IMR-90 (cell line): ENCODE results near the gene RIMS3. TPM values are rescaled to one million over a fixed set of nuclear protein-coding genes. Genes with fewer than 3 reads are reported as not detected.

Experiments used
- ATAC-seq: fragments of 200-7000 bp; cut with Tn5 transposase; 2 replicates; pipeline ENCODE4 v1.9.1; 2020; ENCODE audit warnings: low read depth, mild to moderate bottlenecking, moderate library complexity
- BruUV-seq: library from RNA; stranded (reverse); fragments of 400-500 nt; replicated peaks from 2 replicates; lab custom pipeline; 2021; lab: Mats Ljungman, UMichigan
- CTCF ChIA-PET: fragments of 300-600 bp; formaldehyde crosslinking; extraction: SDS; loops from one replicate; lab custom pipeline; 2021; ENCODE audit warnings: antibody characterized with exemption; lab: Yijun Ruan, JAX
- POLR2A ChIA-PET: fragments of 300-600 bp; sonication (Branson Sonifier 250); formaldehyde crosslinking; loops from one replicate; lab custom pipeline; 2022; ENCODE audit warnings: antibody characterized with exemption; ENCODE audit not compliant: unreplicated experiment; lab: Charles Lee
- DNase-seq: peaks from one replicate; pipeline ENCODE4 v3.0.0; 2013
- H2AFZ ChIP-seq: replicated peaks from 2 replicates; pipeline ENCODE3; 2013; ENCODE audit warnings: low read length, mild to moderate bottlenecking; ENCODE audit not compliant: poor library complexity
- H2AK5ac ChIP-seq: 2 replicates; pipeline ENCODE4 v1.6.1; 2013; ENCODE audit warnings: low read depth, low read length, inconsistent platforms
- H2AK9ac ChIP-seq: replicated peaks from 2 replicates; pipeline ENCODE3; 2013; ENCODE audit warnings: mild to moderate bottlenecking, low read depth, low read length, moderate library complexity; ENCODE audit not compliant: poor library complexity
- H2BK120ac ChIP-seq: 2 replicates; pipeline ENCODE4 v1.6.1; 2013; ENCODE audit warnings: low read depth, low read length, inconsistent platforms
- H2BK15ac ChIP-seq: 3 replicates; pipeline ENCODE4 v1.6.1; 2013; ENCODE audit warnings: low read depth, low read length, inconsistent platforms
- H2BK20ac ChIP-seq: 2 replicates; pipeline ENCODE4 v1.6.1; 2013; ENCODE audit warnings: low read depth, mild to moderate bottlenecking, inconsistent platforms, low read length, moderate library complexity
- H2BK5ac ChIP-seq: 2 replicates; pipeline ENCODE4 v1.6.1; 2013; ENCODE audit warnings: mild to moderate bottlenecking, low read depth, low read length, inconsistent platforms; ENCODE audit not compliant: poor library complexity, severe bottlenecking
- H3K14ac ChIP-seq: replicated peaks from 2 replicates; pipeline ENCODE4 v1.6.1; 2013; ENCODE audit warnings: low read depth, low read length, inconsistent platforms
- H3K18ac ChIP-seq: 2 replicates; pipeline ENCODE4 v1.6.1; 2013; ENCODE audit warnings: low read depth, low read length, control low read depth
- H3K23ac ChIP-seq: 2 replicates; pipeline ENCODE4 v1.6.1; 2013; ENCODE audit warnings: low read depth, low read length, inconsistent platforms
- H3K27ac ChIP-seq: 2 replicates; pipeline ENCODE4 v1.5.1; 2013; ENCODE audit warnings: mild to moderate bottlenecking, control low read depth, low read length; ENCODE audit not compliant: insufficient read depth
- H3K27me3 ChIP-seq: 2 replicates; pipeline ENCODE4 v1.6.1; 2013; ENCODE audit warnings: low read length; ENCODE audit not compliant: control insufficient read depth, insufficient read depth
- H3K36me3 ChIP-seq: 2 replicates; pipeline ENCODE4 v1.6.1; 2013; ENCODE audit warnings: low read length, mixed read lengths; ENCODE audit not compliant: control insufficient read depth, insufficient read depth
- H3K4ac ChIP-seq: 2 replicates; pipeline ENCODE4 v1.6.1; 2013; ENCODE audit warnings: low read depth, low read length, inconsistent platforms
- H3K4me1 ChIP-seq: 2 replicates; pipeline ENCODE4 v1.6.1; 2013; ENCODE audit warnings: low read length, mixed read lengths; ENCODE audit not compliant: control insufficient read depth, insufficient read depth
- H3K4me2 ChIP-seq: 2 replicates; pipeline ENCODE4 v1.6.1; 2013; ENCODE audit warnings: low read depth, mild to moderate bottlenecking, control low read depth, low read length, moderate library complexity
- H3K4me3 ChIP-seq: 2 replicates; pipeline ENCODE4 v1.5.1; 2013; ENCODE audit warnings: low read depth, mild to moderate bottlenecking, control low read depth, low read length, moderate library complexity; ENCODE audit not compliant: insufficient read depth
- H3K56ac ChIP-seq: 2 replicates; pipeline ENCODE4 v1.6.1; 2013; ENCODE audit warnings: low read length, inconsistent platforms; ENCODE audit not compliant: insufficient read depth; ENCODE audit errors: extremely low read depth
- H3K79me1 ChIP-seq, 2 experiments: 2 replicates each; pipeline ENCODE4 v1.6.1; 2013; ENCODE audit warnings: low read length in 2 of 2, inconsistent platforms in 1 of 2, low read depth in 1 of 2
- H3K9ac ChIP-seq: 2 replicates; pipeline ENCODE4 v1.6.1; 2013; ENCODE audit warnings: low read depth, low read length, control low read depth
- H3K9me1 ChIP-seq: 2 replicates; pipeline ENCODE4 v1.6.1; 2013; ENCODE audit warnings: low read length, inconsistent platforms; ENCODE audit not compliant: insufficient read depth
- H3K9me3 ChIP-seq: 2 replicates; pipeline ENCODE4 v1.6.1; 2013; ENCODE audit warnings: low read length; ENCODE audit not compliant: control insufficient read depth, insufficient read depth
- H4K20me1 ChIP-seq: 2 replicates; pipeline ENCODE4 v1.6.1; 2013; ENCODE audit warnings: low read length, inconsistent platforms; ENCODE audit not compliant: insufficient read depth
- H4K5ac ChIP-seq: 2 replicates; pipeline ENCODE4 v1.6.1; 2013; ENCODE audit warnings: mild to moderate bottlenecking, low read depth, low read length, control low read depth
- H4K8ac ChIP-seq, 2 experiments: 2 replicates each; pipeline ENCODE4 v1.6.1; 2013; ENCODE audit warnings: low read depth in 2 of 2, low read length in 2 of 2, control low read depth in 1 of 2, inconsistent platforms in 1 of 2
- H4K91ac ChIP-seq: 2 replicates; pipeline ENCODE4 v1.6.1; 2013; ENCODE audit warnings: low read depth, low read length, inconsistent platforms; ENCODE audit not compliant: insufficient read depth
- BHLHE40 ChIP-seq: fragments of 150-350 bp; IDR thresholded peaks from 2 replicates; pipeline ENCODE4 v1.6.1; 2016; ENCODE audit warnings: mild to moderate bottlenecking, low read depth, low read length
- CEBPB ChIP-seq: IDR thresholded peaks from 2 replicates; pipeline ENCODE4 v1.6.1; 2012; ENCODE audit warnings: low read depth, low read length, improper control_type of control experiment
- CHD1 ChIP-seq: IDR thresholded peaks from 2 replicates; pipeline ENCODE4 v1.6.1; 2012; ENCODE audit warnings: low read depth, low read length, improper control_type of control experiment
- FOS ChIP-seq: fragments of 150-350 bp; IDR thresholded peaks from 2 replicates; pipeline ENCODE4 v1.6.1; 2016; ENCODE audit warnings: low read depth, low read length
- MAFK ChIP-seq: IDR thresholded peaks from 2 replicates; pipeline ENCODE4 v1.6.1; 2012; ENCODE audit warnings: low read depth, low read length, improper control_type of control experiment
- RAD21 ChIP-seq: IDR thresholded peaks from 2 replicates; pipeline ENCODE4 v1.6.1; 2012; ENCODE audit warnings: low read length, improper control_type of control experiment
- RCOR1 ChIP-seq: IDR thresholded peaks from 2 replicates; pipeline ENCODE4 v1.6.1; 2012; ENCODE audit warnings: mild to moderate bottlenecking, low read length, improper control_type of control experiment; ENCODE audit not compliant: insufficient replicate concordance
- RFX5 ChIP-seq: IDR thresholded peaks from 2 replicates; pipeline ENCODE4 v1.8.0; 2012; ENCODE audit warnings: low read depth, mild to moderate bottlenecking, low read length, moderate library complexity
- SMC3 ChIP-seq: fragments of 150-350 bp; IDR thresholded peaks from 2 replicates; pipeline ENCODE4 v1.6.1; 2016; ENCODE audit warnings: low read depth, mild to moderate bottlenecking, antibody characterized with exemption, low read length, moderate library complexity
- WGBS, 2 experiments: methylation state at CpG; one replicate each; pipeline versions ENCODE4 v1.1.5 to v1.1.7; 2013; ENCODE audit warnings: missing lambda C conversion rate in 2 of 2; ENCODE audit not compliant: insufficient read length in 1 of 2; ENCODE audit errors: extremely low coverage in 2 of 2; 5-methylcytosine and 5-hydroxymethylcytosine counted together
- dilution Hi-C: fragments of 300-500 bp; cut with HindIII; formaldehyde crosslinking; loops from one replicate; pipeline ENCODE4 v1.14.3; 2018; ENCODE audit warnings: low sequenced_read_pairs; ENCODE audit not compliant: unreplicated experiment
- in situ Hi-C: fragments of 300-500 bp; cut with MboI; formaldehyde crosslinking; loops from 3 replicates; pipeline ENCODE4 v1.14.3; 2019; ENCODE audit warnings: low sequenced_read_pairs, inconsistent platforms, mixed read lengths
- intact Hi-C: fragments of 100-400 bp; cut with micrococcal nuclease; formaldehyde crosslinking; loops from 2 replicates; pipeline ENCODE4 v1.10.0; 2022
- polyA plus RNA-seq, 3 experiments: library from polyadenylated mRNA; depleted of rRNA; stranded (reverse); fragments of >200 nt; gene quantifications; 2 replicates each; pipeline ENCODE4 v1.2.3, GENCODE V29; 2012; ENCODE audit warnings: low replicate concordance in 1 of 3
- total RNA-seq: library from RNA; depleted of rRNA; stranded (reverse); fragments of >200 nt; gene quantifications from 2 replicates; pipeline ENCODE4 v1.2.3, GENCODE V29; 2012
- TF ChIP-seq, protein P1 (sequence below): conservative IDR thresholded peaks from 2 replicates; pipeline ENCODE4 v1.5.1; 2012; ENCODE audit warnings: mild to moderate bottlenecking, low read depth, low read length, improper control_type of control experiment
- TF ChIP-seq, protein P2 (sequence below): fragments of 150-350 bp; IDR thresholded peaks from 2 replicates; pipeline ENCODE4 v1.6.1; 2016; ENCODE audit warnings: low read depth, mild to moderate bottlenecking, low read length, moderate library complexity, borderline replicate concordance

RIMS3 gene
- total and polyA plus RNA-seq, 2 of the 4 experiments (the other 2 are of a cell fraction): 0.10 to 0.36 TPM

DNA sequence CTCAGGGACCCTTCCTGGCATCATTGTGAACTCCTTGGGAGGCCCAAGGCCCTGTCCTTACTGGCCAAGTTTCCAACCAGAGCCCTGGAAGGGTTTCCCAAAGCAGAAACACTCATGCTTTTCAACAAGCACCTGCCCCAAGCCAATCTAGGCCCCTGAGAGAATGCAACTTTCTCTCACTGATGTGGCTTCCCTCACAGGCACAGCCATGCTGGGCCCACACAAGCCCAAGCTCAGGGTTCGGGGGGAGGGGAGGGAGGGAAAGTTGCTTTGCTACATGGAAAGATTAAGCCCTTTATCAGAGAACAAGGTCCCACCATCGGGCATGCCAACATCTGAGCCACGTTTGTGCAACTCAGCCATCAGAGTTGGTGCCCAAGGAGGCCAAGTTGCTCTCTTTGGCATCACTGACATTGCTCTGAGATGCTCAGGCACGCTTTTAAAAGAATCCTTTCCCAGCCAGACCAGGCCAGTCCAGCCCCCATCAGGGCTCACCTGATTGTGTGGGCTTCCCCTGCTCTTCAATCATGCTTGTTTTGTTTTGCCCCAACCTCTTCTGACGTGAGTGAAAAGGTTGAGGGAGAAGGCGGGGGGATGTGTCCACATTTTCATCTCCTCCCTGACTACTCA, 43.5 kb downstream of the RIMS3 start:
- Histone ChIP-seq H2BK120ac (no peak overlapping the region), H3K23ac (no peak overlapping the region), H3K56ac (no peak overlapping the region), H4K5ac (no peak overlapping the region), H3K9ac (no peak overlapping the region), H3K27ac (no peak overlapping the region), H3K18ac (no peak overlapping the region), H3K4ac (no peak overlapping the region), H3K4me3 (no peak overlapping the region), H2AFZ (no peak overlapping the region), H3K79me1 (no peaks in the 10 kb centered on the region), H2BK5ac (no peak overlapping the region), H4K8ac (no peak overlapping the region), H3K4me2 (no peak overlapping the region), H4K20me1 (no peaks in the 10 kb centered on the region), H4K91ac (no peak overlapping the region), H3K36me3 (no peaks in the 10 kb centered on the region), H2BK20ac (no peak overlapping the region), H2AK9ac (no peak overlapping the region), H3K4me1 (no peaks in the 10 kb centered on the region), H3K27me3 (peaks cover 29% of the 10 kb centered on the region), H3K14ac (no peak overlapping the region), H2AK5ac (no peak overlapping the region), H3K9me3 (no peaks in the 10 kb centered on the region), H3K9me1 (no peaks in the 10 kb centered on the region), H2BK15ac (no peak overlapping the region)
- no TSS peak for BruUV-seq
- TF ChIP-seq FOS (no peak), MAFK (no peak), RAD21 (no peak), CEBPB (no peak), CHD1 (no peak), SMC3 (no peak), RCOR1 (no peak), BHLHE40 (no peak), RFX5 (no peak)
- TF ChIP-seq, protein P1, sequence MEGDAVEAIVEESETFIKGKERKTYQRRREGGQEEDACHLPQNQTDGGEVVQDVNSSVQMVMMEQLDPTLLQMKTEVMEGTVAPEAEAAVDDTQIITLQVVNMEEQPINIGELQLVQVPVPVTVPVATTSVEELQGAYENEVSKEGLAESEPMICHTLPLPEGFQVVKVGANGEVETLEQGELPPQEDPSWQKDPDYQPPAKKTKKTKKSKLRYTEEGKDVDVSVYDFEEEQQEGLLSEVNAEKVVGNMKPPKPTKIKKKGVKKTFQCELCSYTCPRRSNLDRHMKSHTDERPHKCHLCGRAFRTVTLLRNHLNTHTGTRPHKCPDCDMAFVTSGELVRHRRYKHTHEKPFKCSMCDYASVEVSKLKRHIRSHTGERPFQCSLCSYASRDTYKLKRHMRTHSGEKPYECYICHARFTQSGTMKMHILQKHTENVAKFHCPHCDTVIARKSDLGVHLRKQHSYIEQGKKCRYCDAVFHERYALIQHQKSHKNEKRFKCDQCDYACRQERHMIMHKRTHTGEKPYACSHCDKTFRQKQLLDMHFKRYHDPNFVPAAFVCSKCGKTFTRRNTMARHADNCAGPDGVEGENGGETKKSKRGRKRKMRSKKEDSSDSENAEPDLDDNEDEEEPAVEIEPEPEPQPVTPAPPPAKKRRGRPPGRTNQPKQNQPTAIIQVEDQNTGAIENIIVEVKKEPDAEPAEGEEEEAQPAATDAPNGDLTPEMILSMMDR: no peak
- TF ChIP-seq, protein P2, sequence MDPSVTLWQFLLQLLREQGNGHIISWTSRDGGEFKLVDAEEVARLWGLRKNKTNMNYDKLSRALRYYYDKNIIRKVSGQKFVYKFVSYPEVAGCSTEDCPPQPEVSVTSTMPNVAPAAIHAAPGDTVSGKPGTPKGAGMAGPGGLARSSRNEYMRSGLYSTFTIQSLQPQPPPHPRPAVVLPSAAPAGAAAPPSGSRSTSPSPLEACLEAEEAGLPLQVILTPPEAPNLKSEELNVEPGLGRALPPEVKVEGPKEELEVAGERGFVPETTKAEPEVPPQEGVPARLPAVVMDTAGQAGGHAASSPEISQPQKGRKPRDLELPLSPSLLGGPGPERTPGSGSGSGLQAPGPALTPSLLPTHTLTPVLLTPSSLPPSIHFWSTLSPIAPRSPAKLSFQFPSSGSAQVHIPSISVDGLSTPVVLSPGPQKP: no peak
- ChIA-PET POLR2A (no interaction called here), CTCF (no interaction called here)
- dilution Hi-C loops (no loop called here), in situ Hi-C loops (loop anchor here (10.0 kb wide), 1 partner anchor 223 kb away; no protein-coding TSS in a partner anchor), intact Hi-C loops (no loop called here)
- ATAC-seq (no peak), DNase-seq (no peak)
- 21% methylated on average over 2 of the region's 6 CpGs; no CpG with 5 or more reads in 1 of the 2 experiments for WGBS, 2 experiments
